G401.6 (cell line): ENCODE data around the gene ASF1B.
A peak's percentile ranks its signal among the peaks of the same experiment; 100 is the strongest.
"Not testable (repeated sequence)": the region's sequence is repeated elsewhere in the genome, so short reads cannot be mapped to it uniquely, and the experiment has no call there.

Experiments
- FAIRE-seq: peaks from 2 replicates; lab custom pipeline; 2012; peaks lifted over from hg19 to GRCh38; lab: Jason Lieb, UNC

Gene ASF1B

GRCh38 chr19:14136509-14137281 is at the start of gene ASF1B:
Gene ASF1B (minus strand): TSS chr19:14136589. CDS start chr19:14136456, 133 bp downstream.
- FAIRE-seq: peak; percentile 97

GRCh38 chr19:14185691-14186090 is 49.3 kb upstream of the ASF1B start:
- FAIRE-seq: not testable (repeated sequence)

DNA sequence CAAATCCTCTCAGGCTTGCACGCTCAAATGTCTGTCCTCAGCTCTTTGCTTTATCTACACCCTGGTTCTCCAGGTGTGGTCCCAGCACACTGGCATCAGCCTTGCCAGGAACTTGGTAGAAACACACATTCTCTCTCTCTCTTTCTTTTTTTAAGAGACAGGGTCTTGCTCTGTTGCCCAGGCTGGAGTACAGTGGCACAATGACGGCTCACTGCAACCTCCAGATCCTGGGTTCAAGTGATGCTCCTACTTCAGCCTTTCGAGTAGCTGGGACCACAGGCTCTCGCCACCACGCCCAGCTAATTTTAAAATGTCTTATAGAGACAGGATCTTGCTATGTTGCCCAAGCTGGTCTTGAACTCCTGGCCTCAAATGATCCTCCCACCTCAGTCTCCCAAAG is 48.8 kb upstream of the ASF1B start:
- no peak for FAIRE-seq

DNA sequence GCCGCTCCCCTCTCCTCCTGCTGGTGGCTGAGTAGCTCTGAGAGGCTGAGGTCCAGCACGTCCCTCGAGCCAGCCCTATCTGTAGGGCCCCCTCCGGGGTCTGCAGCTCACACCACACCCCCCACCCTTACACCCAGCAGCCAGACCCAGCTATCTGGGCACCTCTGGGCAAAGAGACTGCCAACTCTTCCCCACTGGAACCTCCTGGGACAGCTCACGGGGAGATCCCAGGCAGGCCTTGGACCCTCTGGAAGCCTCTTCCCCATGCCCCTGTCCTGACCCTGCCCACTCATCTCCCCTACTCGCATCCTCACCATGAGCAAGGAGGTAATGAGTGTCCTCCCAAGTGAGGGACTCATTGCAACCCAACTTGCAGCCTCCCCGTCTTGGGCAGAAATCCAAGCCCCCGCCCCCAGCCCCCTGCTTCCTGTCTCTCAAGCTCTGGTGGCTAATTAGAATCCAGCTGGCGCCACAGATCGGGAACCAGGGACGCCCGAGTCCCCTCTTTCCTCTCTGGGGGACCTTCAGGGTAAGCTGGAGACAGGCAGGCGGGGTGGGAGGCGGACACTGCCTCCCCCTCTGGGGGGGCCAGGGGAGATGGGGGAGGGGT is 47.5 kb upstream of the ASF1B start:
- FAIRE-seq: no peak

- no peak for FAIRE-seq
Observed at GRCh38 chr19:14182476-14182875, 46.1 kb upstream of the ASF1B start.

- FAIRE-seq: no peak
Observed at GRCh38 chr19:14181906-14182305, 45.5 kb upstream of the ASF1B start.

GRCh38 chr19:14181199-14181598 is 44.8 kb upstream of the ASF1B start:
- not testable (repeated sequence) for FAIRE-seq

DNA sequence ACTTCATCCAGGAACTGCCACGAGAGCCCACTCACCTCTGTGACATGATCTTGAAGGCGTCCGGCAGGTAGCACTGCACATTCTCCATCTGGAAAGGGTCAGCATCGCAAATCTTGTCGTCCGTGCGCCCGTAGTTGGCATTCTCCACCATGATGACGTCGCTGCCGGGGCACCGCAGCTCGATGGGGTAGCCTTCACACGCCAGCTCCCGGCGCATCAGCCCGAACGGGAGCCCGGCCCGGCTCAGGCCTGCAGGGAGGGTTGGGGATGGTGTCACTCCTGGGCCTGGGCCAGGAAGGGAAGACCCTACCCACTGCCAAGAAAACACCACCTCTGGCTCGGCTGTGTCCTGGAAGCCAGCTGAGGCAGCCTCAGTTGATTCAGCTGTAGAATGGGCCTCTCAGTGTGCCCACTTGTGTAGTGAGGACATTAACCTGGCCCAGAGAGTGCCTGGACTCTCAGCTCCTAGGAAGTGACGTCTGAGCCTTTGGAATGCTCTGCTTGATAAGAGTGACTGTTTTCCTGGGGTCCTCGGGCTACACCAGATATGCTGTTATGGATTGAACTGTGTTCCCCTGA is 41.2 kb upstream of the ASF1B start:
- FAIRE-seq: no peak

DNA sequence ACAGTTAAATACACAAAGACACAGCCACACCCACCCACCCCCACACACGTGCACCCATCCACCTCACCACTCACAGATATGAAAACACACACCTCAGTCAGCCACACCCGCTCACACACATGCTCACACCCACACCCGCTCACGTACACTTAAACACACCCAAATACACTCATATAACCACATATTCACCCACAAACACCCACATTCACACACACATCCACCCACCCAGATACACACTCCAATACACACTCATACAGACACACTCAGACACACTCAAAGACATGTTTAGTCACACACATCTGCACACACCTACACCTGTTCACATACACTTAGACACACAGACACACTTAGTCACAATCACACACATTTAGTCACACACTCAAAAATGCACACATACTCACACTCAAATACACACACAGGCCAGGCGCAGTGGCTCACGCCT is 39.0 kb upstream of the ASF1B start:
- FAIRE-seq: no peak

DNA sequence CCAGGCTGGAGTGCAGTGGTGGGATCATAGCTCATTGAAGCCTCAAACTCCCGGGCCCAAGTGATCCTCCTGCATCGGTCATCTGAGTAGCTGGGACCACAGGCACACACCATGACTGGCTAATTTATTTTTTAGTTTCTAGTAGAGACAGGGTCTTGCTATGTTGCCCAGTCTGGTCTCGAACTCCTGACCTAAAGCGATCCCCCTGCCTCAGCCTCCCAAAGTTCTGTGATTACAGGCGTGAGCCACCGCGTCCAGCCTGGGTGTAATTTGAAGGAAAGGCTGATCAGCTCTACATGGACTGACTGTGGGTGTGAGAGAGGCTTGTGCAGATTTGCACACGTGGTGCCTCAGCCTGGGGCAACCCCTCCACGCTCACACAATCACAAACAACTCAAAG is 38.5 kb upstream of the ASF1B start:
- FAIRE-seq: no peak

DNA sequence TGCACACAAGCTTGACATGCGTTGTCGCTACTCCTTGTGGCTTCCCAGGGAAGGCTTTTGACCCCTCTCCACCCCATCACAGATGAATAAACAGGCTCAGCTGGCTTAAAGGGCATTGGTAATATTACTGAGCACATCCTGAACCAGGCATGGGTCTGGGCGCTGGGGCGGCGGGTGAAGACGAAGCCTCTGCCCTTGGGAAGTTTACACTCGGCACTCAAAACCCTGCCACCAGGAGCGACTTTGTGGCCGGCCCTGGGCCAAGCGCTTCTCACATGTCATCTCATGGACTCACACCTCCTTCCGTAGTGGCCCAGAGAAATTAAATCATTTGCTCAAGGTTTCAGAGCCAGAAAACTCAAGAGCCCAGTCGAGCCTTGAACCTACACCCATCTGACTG is 32.6 kb upstream of the ASF1B start:
- no peak for FAIRE-seq

GRCh38 chr19:14168259-14168972 is 32.0 kb upstream of the ASF1B start:
- FAIRE-seq: no peak

DNA sequence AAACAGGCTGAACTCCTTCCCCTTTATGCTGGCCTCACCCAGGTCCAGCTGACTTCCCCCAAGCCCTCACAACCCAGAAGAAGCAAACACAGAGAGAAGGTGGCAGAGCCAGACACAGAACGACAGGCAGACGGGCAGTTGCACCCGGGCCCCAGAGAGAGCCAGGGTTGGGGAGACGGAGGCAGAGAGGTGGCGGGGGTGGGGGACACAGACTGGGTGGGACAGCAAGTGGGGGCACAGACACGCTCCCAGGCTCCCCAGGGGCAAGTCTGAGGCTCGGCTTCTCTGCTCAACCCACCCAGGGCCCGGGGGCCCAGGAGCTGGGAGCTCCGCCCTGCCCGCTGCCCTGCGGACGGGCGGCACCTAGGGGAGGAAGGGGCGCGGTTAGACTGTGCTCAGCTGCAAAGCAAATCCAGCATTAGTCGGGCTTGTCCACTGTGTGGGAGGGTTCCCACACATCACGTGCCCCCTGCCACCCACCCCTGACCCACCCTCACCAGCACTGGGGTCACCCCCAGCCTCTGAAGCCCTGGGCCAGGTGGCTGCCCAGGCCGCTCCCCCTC is 31.3 kb upstream of the ASF1B start:
- no peak for FAIRE-seq

DNA sequence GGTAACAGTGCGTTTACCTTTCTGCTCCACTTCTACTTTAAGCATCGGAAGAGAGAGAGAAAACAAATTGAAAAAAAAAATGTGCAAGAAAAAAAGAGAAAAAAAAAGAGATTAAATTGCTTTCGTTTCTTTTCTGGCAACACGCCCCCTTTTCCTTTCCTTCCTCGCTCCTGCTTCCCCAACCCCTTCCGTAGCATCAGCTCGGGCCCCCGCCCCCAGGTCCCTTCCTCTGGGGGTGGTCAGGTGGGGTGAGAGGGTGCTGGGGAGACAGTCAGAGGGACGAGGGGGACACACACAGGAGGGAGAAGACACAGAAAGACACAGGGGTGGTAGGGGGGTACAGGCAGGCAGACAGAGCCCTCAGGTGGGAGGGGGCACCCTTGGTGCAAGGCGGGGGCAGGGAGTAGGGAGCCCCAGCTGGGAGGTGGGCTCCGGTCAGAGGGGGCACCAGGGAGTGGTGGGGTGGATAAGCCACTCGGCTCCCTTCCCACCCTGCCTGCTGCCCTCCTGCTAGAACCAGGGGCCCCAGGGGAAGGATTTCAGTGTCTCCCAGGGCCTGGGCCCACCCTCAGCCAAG is 30.7 kb upstream of the ASF1B start:
- FAIRE-seq: no peak

DNA sequence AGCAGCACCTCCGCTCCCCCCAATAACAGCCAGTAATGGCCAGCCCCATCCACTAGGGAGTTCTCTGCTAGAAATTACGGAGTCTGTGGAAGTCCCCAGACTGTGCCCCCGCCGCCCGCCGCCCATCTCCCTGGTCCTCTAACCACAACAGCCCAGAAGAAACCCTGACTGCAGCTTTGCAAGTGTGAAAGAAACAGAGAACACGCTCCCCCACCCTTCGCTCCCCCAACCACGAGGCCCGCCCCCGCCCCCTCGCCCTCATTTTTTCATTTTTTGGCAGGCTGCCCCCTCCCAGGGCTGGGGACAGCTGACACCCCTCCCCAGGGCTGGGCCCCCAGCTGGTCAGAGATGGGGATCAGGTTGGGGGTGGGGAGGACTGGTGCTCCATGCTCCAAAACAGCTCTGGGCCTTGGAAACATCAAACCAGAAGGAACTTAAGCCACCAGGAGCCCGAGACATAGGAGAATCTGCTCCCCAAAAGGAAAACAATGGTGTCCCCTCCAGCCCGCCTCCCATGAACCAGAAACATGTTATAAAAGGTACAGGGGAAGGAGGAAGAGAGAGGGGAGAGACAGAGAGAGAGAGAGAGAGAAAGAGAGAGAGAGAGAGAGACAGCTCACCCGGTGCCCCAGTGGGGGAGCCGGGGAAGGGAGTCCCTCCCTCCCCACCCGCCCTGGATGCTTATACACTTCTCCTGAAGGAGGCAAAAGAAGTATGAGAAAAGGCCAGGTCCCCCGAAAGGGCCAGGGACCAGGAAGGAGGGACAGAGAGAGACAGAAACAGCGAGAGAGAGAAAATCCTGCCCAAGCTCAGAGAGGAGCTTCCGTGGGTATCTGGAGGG is 29.8 kb upstream of the ASF1B start:
- FAIRE-seq: no peak

DNA sequence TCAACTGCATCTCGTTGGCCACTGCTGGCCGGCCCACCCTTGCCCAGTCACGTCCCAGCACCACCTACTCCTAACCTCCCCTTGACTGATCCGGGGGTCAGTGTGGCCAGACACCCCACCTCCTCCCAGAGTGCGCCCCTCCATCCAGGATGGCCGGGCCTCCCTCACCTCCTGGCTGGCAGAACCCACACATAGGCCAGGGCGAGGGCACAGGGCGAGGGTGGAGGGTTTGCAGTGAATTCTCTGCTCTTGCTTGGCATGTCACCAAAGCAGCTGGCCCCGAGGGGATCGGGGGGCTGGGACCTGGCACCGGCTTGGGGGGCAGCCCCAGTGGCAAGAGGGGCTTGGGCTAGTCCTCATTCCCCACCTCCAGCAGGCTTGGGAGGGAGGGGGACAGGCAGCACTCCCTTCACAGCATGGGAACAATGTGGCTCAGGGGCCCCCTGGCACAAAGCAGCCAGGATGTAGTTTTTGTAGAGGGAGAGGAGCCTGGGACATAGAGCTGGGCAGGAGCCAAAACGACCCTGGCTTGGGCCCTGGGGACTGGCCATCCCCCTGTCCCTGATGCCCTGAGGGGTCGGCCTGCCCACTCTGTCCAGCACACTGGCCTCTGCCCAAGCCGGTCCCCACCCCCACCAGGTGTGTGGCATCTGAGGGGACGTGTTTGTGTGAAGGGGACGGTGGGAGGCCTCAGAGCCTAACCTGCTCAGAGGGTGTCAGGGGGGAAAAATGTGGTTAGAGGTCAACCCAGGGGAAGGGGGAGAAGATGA is 28.5 kb upstream of the ASF1B start:
- FAIRE-seq: no peak

DNA sequence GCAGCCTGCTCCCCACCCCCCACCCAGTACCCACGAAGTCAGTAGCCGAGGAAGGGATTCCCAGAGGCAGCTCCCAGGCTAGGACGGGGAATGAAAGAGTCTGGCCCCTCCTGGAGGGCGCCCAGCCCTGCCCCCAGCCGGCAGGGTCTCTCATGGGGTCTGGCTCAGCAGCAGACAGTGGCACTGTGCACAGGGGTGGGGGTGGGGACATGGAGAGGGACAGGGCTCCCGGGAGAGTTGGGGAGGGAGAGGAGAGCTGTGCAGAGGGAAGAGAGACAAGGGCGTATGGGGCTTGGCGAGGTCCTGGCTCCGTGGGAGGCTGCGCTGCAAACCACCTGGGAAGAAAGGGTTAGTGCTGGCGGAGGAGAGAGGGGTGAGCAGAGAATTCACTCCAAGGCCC is 27.7 kb upstream of the ASF1B start:
- FAIRE-seq: no peak

- FAIRE-seq: no peak
Observed at GRCh38 chr19:14162871-14163297, 26.5 kb upstream of the ASF1B start.

DNA sequence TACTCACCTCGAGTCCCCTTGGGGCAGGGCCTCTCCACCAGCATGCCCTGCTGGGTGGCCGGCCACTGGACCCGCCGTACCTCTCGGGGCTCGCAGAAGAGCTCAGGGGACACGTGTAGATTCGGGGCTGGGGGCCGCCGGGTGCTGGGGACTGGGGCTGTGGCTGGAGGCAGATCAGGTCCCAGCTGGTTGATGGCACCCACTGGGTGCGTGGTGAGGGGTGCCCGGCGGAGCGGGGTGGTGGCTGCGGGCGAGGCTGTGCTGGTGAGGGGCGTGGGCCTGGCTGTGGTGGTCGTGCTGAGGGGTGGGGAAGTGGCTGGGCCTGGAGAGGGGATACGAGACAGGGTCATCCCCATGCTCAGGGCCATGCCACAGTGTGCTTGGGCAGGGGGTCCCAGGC is 24.9 kb upstream of the ASF1B start:
- FAIRE-seq: no peak

GRCh38 chr19:14160017-14160703 is 23.8 kb upstream of the ASF1B start:
- no peak for FAIRE-seq
